ENCODE measurements around the gene KDM4C.

Gene KDM4C

DNA sequence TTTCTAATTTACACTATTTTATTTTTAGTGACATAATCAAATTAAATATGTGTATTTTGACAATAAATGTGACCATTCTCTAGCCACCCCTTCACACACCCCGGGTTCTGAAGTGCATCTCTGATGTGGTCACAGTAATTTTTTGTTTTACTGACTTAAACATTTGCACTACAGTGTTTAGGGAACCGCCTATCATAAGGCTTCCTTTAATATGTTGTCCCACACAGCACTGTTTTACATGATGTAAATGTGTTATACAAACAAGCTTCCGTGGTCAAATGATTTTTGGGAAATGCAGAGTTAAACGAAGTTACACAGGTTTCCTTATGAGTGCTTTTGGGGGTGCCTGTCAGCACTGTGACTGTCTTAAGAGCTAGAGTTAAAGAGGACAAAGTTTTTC, 86.5 kb downstream of the KDM4C start:
- in situ Hi-C loops (cut with MboI; ENCODE audit: low pct_unique_long_range_greater_than_20kb, low sequenced_read_pairs): no loop called here
- DNase-seq: no peak

DNA sequence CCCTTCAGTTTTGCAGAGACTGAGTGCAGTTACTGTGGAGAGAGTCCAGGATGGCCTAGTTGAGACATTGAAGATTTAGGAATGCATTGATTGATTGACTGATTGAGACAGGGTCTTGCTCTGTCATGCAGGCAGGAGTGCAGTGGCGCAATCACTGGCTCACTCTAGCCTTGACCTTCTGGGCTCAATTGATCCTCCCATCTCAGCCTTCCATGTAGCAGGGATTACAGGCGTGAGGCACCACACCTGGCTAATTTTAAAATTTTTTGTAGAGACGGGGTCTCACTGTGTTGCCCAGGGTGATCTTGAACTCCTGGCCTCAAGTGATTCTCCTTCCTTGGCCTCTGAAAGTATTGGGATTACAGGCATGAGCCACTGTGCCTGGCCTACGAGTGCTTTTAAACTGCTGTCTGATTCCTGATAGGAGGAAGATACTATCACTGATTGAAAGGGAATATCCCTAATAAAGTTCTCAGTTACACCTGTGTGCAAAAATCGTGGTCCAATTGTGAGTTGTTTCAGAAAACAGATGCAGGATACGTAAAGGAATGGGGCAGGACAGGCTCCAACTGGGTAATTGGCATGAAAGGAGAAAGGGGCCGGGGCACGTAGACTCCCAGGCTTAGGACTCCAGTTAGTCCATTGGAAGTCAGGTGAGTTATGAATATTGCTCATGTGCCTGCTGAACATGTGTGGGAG, 87.5 kb downstream of the KDM4C start:
- in situ Hi-C loops (cut with MboI; ENCODE audit: low pct_unique_long_range_greater_than_20kb, low sequenced_read_pairs): no loop called here
- DNase-seq: no peak

DNA sequence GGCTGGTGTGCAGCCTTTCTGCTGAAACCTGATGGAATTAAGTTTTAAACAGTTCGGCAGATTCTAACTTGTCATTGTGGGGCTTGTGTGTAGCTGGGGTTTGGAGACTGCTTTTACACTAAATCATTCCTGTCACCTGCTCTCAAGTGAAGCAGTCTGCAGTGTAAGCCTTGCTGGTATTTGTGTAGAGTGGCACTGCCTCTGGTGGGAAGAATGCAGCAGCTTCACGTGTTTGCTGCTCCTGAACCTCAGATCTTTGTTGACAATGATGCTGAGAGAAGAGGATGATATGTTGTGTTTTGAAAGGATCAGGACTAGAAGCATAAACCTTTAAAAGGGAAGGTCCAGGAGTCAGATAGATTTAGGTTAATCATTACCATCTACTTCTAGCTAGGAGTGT, 88.1 kb downstream of the KDM4C start:
- in situ Hi-C loops (cut with MboI; ENCODE audit: low pct_unique_long_range_greater_than_20kb, low sequenced_read_pairs): no loop called here
- no peak for DNase-seq

DNA sequence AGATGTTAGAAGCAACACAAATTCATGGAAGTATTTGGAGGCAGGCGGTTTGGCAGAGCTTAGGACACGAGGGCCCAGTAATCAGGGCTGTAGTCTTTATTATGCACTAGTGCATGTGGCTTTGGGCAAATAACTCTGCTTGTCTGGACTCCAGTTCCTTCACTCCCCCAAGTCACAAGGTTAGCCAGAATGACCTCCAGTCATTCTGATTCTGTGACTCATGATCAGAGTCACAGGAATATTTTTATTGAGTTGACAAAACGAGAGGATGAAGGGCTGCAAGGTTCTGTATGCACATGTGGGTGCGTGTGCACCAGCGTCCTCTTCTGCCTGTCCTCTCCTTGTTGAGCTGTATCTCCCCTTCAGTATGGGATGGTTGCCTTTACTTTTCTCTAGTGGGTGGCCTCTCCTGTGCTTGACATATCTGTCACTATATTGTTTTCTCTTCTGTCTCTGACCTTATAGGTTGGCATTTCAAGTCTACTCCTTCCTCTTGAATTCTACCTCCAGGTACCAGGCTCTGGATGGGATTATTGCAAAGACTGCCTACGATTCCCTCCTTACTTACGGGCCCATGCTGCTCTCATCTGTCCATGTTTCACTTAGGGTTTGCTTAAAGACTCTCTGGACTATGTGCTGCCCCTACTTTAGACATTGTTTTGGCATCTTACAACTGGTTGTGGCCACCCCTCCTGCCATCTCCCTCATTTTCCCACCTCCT, 94.6 kb downstream of the KDM4C start:
- DNase-seq: no peak
- in situ Hi-C loops (cut with MboI; ENCODE audit: low pct_unique_long_range_greater_than_20kb, low sequenced_read_pairs): no loop called here

DNA sequence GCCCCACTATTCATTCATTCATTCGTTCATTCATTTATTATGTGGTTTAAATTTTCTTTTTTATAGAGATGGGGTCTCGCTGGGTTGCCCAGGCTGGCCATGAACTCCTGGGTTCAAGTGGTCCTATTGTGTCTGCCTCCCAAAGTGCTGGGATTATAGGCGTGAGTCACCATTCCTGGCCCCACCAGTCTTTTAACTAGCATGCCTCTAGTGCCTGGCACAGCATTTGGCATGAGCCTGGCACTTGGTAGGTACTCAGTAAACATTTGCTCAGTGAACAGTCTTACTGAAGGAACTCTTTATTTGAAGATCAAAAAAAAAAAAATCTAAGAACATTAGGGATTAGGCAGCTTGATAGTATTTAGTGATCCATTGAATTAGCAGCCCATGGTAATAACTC, 98.1 kb downstream of the KDM4C start:
- in situ Hi-C loops (cut with MboI; ENCODE audit: low pct_unique_long_range_greater_than_20kb, low sequenced_read_pairs): no loop called here

DNA sequence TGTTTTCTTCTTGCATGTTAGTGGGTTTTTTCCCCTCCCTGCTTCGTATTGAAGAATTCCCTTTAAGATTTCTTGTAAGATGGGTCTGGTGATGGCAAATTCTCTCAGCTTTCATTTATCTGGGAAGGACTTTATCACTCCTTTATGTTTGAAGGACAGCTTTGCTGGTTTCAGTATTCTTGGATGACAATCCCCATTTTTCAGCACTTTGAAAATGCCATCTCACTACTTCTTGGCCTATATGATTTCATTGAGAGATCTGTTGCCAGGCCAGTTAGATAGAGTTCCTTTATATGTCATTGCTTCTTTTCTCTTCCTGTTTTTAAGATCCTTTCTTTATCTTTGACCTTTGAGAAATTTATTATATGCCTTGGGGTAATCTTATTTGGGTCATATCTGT, 106.3 kb downstream of the KDM4C start:
- in situ Hi-C loops (cut with MboI; ENCODE audit: low pct_unique_long_range_greater_than_20kb, low sequenced_read_pairs): no loop called here
- DNase-seq: no peak

More for the DNA sequence above, 98.1 kb downstream of the KDM4C start:
- DNase-seq: no peak

DNA sequence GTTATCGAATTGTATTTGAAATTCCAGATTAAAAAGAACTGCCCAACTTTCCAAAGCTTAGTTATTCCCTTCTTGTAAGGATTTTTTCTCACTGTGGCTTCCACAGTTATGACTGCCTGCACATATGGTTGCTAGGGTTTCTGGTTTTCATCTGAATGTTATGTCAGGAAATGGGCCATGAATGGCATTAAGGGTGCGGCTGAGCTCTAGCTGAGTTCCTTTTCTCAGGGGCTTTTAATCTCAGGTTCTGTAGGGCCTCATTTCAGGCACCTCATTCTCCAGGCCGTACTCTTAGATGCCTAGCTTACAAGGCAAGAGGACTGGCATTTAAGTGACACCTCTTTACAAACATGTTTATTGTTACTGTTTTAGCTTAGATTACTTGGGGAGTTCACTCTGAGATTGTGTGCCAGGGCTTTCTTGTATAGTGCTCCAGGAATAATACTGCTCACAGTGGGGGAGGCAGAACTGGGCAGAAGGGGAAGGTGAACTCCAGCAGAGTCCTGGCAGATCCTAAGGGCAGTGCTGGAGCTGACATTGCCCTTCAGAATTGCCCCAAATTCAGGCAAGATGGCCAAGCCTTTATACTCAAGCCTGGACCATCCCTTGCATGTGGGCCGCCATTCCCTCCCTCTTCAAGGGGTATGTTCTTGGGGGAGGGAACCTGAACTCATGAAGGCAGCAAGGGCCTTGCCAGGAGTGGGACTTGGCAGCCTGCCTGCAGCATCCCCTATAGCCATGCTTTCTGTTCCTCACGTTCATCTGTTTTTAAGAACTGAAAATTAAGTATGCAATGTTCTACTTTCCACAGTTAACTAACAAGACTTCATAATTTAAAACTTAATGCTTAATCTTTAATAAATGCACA, 111.5 kb downstream of the KDM4C start:
- peak; percentile 38 for DNase-seq

DNA sequence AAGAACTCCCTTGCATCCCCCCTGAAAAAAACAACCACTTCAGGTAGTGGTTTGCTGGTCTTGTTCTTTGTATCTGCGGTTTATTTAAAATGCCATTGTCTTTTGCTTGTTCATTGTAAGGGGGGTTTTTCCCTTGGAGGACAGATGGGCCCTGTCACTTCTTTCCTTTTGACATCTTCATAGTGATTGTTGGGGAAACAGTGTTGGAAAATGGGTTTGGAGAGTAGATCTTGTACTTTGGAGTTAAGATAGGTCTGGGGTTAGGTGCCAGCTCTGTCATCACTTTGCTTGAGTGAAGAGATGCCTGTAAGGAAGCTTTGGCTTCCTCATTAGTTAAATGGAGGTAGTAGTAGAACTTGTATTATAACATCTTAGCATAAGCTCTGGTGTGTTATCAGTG, 112.4 kb downstream of the KDM4C start:
- no peak for DNase-seq
- in situ Hi-C loops (cut with MboI; ENCODE audit: low pct_unique_long_range_greater_than_20kb, low sequenced_read_pairs): no loop called here

More for the DNA sequence above, 111.5 kb downstream of the KDM4C start:
- in situ Hi-C loops (cut with MboI; ENCODE audit: low pct_unique_long_range_greater_than_20kb, low sequenced_read_pairs): no loop called here

DNA sequence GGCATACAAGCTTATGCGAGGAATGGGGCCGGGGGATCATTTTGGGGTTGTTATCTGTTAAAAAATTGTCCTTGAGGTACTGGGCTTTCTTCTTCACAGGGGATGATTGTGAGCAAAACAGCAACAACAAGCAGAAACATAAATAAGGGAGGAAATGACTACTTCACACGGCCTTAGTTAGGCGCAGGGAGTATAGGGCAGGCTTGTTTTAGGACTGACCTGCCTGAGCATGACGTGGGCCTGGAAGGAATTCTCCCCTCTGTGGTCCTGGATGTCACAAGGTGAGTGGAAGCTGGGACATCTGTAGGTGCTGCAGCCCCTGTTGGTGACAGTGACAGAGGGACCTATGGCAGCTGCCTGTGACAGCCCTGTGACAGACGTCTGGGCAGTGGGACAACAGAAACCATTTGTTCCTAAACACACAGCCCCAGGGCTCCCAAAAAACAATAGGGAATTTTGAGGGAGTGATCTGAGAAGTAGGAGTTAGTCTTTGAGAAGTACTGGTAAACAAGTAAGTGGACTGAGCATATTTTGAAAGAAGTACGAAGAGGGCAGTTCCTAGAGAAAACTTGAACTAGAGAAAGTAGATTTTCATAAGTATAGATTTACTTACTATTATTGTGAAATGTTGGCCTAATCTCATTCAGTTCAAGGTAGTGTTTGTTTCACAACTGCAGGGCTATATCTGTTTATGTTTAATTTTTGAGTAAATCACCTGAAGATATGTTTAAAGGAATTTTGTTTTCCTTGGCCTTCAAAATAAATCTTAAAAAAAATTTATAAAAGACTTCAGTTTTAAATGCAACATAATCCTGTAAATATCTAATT, 113.1 kb downstream of the KDM4C start:
- in situ Hi-C loops (cut with MboI; ENCODE audit: low pct_unique_long_range_greater_than_20kb, low sequenced_read_pairs): no loop called here
- no peak for DNase-seq

DNA sequence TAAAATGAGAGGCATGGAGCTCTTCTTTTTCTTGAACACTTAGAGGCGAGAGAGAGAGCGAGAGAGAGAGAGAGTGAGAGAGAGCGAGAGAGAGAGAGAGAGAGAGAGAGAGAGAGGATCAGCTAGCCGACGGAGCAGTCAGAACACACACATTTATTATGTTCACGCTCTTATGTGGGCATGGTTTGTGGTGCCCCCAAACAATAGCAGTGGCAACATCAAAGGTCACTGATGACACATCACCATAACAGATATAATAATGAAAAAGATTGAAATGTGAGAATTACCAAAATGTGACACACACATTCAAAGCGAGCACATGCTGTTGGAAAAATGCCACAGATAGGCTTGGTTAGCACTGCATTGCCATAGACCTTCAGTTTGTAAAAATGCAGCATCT, 116.1 kb downstream of the KDM4C start:
- DNase-seq: no peak
- in situ Hi-C loops (cut with MboI; ENCODE audit: low pct_unique_long_range_greater_than_20kb, low sequenced_read_pairs): no loop called here

DNA sequence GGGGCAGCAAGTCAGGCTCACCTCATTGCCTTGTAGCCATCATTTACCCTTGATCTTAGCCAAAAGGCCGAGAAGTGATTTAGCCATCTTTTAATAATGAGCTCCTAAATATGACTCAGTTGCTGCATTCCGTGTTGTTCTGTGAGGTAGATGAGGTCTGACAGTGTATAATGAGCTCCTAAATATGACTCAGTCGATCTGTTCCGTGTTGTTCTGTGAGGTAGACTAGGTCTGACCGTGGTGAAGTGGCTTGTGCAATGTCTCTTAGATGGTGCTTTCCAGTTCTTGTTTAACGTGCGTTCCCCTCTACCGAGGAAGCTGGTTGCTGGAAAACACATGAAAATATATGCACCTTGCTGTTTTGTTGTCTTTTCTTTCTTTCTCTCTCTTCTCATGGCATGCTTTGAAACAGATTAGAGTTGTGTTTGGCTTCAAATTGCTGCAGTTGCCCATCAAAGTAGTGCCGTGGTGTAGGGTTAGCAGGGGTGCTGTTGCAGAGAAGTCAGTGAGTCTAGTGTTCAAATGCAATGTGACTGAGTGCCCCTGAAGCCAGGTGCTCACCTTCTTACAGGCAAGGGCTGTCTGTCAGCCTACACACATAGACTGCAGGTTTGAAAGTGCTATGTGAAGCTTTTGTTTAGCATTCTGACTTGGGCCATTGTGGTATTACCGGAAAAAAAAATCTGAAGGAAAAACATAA, 118.6 kb downstream of the KDM4C start:
- in situ Hi-C loops (cut with MboI; ENCODE audit: low pct_unique_long_range_greater_than_20kb, low sequenced_read_pairs): no loop called here
- DNase-seq: no peak

DNA sequence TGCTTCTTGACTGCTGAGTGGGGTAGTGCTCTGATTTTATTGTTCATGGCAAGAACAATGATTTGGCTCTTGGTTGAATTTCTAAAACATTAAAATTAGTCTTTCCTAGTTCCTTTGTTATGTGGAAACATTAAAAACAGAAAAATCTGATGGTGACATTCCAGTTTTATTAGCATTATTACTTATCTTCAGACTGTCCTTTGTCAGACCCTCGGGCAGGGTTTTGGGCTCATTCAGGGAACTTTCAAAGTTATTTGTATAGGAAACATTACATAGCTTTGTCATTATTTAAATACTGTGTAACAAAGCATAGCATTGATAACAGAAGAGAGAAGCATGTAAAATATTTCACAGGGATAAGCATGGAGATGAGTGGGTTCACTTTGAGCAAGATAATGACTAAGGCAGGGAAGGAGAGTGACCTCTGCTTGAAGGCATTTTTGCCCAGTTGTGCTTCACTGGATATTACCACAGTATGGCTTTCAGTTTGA, 119.9 kb downstream of the KDM4C start:
- in situ Hi-C loops (cut with MboI; ENCODE audit: low pct_unique_long_range_greater_than_20kb, low sequenced_read_pairs): no loop called here
- DNase-seq: no peak

DNA sequence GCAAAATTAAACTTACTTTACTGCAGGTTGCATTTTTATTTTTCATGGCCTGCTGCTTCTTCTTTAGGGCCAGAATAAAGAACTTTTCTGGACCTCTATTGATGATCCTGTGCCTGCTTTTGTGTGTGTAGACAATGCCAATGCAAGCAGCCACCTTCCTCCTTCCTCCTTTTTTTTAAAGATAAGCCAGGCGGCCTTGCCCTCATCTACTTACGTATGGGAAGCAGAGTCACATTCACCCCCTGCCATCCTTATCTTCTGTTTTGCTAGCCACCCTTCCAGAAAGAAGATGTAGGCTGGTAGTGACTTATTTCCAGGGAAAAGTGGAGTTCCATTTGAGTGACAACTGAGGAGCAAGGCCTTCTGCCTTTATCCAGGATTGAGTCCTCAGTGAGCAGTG, 122.9 kb downstream of the KDM4C start:
- DNase-seq: no peak
- in situ Hi-C loops (cut with MboI; ENCODE audit: low pct_unique_long_range_greater_than_20kb, low sequenced_read_pairs): no loop called here

DNA sequence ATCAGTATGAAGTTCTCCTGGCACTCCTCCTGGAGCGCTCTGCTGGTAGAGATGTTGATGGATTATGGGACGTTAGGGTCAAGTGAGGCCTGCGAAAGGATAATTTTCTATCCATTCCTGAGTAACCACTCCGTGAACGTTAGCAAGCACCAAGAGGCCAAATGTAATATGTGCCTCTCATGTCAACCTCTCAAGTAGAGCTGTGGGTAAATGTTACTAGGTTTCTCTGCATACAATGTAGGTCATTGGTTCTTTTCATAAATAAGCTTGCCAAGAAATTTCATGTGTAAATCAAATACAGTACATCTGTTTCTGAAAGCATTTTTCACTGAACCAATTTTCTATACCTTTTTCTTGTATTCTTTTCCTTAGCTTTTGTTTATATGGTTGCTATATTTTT, 126.3 kb downstream of the KDM4C start:
- no peak for DNase-seq
- in situ Hi-C loops (cut with MboI; ENCODE audit: low pct_unique_long_range_greater_than_20kb, low sequenced_read_pairs): no loop called here

DNA sequence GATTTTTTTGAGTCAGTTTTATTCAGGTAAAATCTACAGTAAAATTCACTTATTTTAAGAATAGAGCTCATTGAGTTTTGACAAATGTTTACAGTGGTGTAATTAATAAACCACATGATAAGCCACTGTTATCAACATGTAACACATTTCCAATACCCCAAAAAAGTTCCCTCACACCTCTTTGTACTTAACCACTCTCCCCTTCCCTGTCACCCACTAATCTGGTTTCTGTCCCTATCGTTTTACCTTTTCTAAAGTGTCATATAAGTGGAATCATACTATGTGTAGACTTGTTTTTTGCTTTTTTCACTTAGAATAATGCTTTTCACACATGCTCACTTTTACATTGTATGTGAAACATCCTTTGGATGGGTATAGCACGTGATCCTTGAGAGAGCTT, 127.2 kb downstream of the KDM4C start:
- DNase-seq: no peak
- in situ Hi-C loops (cut with MboI; ENCODE audit: low pct_unique_long_range_greater_than_20kb, low sequenced_read_pairs): no loop called here

DNA sequence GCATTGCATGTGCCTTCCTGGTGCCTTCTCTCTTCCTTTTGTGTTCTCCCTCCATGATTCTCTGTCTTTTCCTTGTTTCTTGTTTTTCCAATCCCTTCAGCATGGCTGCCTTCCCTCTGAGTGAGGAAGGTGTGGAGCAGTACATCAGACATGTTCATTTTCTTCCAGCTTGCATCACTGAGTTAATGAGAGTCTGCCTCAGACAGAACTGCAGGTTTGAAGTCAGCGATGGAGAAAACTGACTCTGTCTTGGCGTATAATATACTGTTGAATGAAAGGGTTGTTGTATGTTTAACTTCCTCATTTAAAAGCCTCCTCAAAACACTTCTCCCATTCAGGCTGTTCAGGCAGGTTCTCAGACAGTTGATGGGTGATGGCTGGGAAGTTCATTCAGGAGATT, 129.3 kb downstream of the KDM4C start:
- DNase-seq: peak; percentile 37
- in situ Hi-C loops (cut with MboI; ENCODE audit: low pct_unique_long_range_greater_than_20kb, low sequenced_read_pairs): no loop called here

DNA sequence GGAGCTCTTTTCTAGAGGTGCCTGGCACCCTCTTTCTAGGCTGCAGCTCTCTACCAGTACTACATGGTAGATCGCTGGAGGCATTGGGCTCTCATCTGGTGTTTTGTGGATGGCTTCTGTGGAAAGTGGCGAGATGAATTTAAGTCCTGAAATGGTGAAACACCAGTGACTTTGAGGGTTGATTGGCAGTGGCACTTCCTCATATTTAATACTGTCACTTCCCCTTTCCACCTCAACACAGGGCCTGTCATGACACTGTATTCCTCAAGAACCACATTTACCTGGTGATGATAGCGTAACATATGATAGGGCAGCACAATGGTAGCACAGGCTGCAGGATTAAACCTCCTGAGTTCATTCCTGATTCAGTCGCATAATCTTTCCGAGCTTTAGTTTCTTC, 132.1 kb downstream of the KDM4C start:
- peak; percentile 70 for DNase-seq
- in situ Hi-C loops (cut with MboI; ENCODE audit: low pct_unique_long_range_greater_than_20kb, low sequenced_read_pairs): no loop called here

DNA sequence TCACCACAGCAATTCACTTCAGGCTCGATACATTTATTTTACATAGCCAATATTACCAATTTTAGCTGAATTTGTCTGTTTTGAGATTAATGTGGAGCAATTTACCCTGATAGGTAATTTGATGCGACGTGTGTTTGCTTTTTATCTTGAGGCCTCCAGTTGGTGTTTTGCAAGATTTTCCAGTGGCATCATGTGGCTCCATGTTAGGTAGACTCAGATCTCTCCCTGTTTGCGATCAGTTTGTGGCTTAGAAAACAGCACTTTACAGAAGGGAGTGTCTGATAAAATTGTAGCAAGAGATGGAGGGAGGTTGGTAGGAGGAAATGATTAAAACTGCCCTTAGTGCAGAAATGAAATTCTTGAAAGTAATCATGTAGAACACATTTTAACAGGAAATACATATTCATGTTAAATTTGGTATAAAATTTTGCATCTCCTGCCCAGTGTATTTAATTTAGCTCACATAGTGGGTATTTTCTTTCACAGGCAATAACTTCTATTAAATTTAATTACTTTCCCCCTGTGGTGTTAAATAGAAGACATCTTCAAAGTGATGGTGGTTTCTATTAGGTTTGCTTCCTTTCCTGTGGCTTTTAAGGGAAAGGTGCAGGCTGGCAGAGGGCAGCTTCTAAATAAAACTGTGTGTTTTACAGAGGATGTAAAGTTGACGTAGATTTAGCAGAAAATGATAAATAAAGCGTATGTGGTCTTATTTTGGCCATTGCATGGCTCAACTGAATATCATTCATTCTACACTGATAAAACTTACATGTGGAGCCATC, 135.8 kb downstream of the KDM4C start:
- DNase-seq: no peak
- in situ Hi-C loops (cut with MboI; ENCODE audit: low pct_unique_long_range_greater_than_20kb, low sequenced_read_pairs): no loop called here
